ENCODE results near the gene RBM3.

RBM3 gene

DNA sequence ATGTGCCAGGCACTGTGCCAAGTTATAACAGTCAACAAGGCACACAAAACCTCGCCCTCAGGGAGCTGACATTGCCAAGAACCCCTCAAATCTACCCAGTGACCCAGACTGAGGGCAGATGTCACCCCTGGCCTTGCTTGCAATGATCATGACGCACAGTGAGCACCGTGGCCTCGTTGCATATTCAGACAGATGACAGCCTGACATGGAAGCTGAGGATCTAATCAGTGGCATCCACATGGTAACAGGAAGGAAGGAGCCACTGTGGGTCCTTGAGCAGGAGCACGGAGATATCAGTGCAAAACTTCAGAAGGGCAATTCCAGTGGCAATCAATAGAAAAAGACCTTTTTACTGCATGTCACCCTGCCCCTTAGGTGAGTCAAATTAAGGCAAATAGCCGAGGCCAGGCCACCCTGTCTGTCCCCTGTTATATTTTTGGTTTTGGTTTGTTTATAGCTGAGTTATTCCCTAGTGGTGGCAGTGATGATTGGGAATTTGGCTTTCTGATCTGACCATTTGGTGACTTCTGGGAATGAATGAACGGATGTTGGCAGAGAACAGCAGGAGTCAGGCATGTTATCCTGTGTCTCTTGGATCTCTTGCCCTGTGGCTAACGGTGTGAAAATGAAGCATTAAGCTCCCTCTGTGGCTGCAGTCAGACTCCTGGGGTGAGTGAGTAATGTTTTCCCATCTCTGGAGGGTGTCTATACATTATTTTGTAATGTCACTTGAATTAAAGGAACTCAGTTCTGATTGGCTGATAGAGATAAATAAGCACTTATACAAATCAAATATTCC, 43.5 kb downstream of the RBM3 start:
- no peak for DNase-seq (ENCODE audit: low read depth, low spot score)

DNA sequence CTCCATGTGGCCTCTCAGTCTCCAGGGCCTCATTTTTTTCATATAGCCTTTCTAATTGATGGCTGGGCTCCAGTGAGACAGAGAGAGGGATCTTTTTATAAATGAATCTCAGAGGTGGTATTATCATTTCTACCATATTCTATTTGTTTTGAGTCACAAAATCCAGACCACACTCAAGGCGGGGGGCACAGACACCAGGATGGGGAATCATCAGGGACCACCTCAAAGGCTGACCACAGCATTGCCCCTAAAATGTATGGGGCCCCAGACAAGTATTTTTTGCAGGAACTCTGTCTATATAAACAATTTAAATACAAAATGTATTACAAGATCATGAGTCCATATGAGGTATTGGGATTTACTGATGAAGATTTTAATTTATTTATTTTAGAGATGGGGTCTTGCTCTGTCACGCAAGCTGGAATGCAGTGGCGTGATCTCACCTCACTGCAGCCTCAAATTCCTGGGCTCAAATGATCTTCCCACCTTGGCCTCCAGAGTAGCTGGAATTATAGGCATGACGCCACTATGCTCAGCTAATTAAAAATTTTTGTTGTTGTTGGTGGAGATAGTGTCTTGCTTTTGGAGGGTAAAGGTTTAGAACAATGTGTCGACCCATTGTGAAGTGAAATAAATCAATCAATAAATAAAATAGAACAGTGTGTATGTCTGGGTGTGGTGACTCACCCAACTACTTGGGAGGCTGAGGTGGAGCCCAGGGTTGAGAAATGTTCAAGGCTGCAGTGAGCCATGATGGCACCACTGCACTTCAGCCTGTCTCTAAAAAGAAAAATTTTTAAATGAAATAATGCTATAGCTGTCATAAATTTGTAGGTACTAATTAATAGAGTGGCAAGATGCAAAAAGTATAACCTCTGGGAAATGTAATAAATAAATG, 52.4 kb downstream of the RBM3 start:
- no peak for DNase-seq (ENCODE audit: low read depth, low spot score)

All from iPS DF 19.7 (cell line).